ENCODE measurements around the gene OGFOD3. TPM values are rescaled to one million over a fixed set of nuclear protein-coding genes. Genes with fewer than 3 reads are reported as not detected.

OGFOD3 gene
- total RNA-seq, 1 donor from 2014 or later, result 29.1 TPM

GRCh38 chr17:82406131-82406671 is 12.2 kb downstream of the OGFOD3 start:
- Mint-ChIP-seq H3K4me3 (ENCODE audit: low read depth) (no peak overlapping the region), H3K9me3 (no peaks in the 10 kb centered on the region), H3K27me3 (ENCODE audit: low read depth) (no peaks in the 10 kb centered on the region), H3K4me1 (ENCODE audit: low read depth) (peaks cover 13% of the 10 kb centered on the region), H3K36me3 (ENCODE audit: low read depth) (peaks cover 29% of the 10 kb centered on the region), H3K27ac (no peak overlapping the region)
- DNase-seq (ENCODE audit: low spot score), result no peak
- intact Hi-C loops (cut with micrococcal nuclease), result no loop called here

- Mint-ChIP-seq H3K4me3 (ENCODE audit: low read depth) (no peak overlapping the region), H3K27ac (no peak overlapping the region), H3K4me1 (ENCODE audit: low read depth) (peaks cover 20% of the 10 kb centered on the region), H3K9me3 (no peaks in the 10 kb centered on the region), H3K27me3 (ENCODE audit: low read depth) (no peaks in the 10 kb centered on the region), H3K36me3 (ENCODE audit: low read depth) (peaks cover 32% of the 10 kb centered on the region)
- no peak for DNase-seq (ENCODE audit: low spot score)
- intact Hi-C loops (cut with micrococcal nuclease), result no loop called here
Observed at GRCh38 chr17:82405051-82405450, 13.3 kb downstream of the OGFOD3 start.

DNA sequence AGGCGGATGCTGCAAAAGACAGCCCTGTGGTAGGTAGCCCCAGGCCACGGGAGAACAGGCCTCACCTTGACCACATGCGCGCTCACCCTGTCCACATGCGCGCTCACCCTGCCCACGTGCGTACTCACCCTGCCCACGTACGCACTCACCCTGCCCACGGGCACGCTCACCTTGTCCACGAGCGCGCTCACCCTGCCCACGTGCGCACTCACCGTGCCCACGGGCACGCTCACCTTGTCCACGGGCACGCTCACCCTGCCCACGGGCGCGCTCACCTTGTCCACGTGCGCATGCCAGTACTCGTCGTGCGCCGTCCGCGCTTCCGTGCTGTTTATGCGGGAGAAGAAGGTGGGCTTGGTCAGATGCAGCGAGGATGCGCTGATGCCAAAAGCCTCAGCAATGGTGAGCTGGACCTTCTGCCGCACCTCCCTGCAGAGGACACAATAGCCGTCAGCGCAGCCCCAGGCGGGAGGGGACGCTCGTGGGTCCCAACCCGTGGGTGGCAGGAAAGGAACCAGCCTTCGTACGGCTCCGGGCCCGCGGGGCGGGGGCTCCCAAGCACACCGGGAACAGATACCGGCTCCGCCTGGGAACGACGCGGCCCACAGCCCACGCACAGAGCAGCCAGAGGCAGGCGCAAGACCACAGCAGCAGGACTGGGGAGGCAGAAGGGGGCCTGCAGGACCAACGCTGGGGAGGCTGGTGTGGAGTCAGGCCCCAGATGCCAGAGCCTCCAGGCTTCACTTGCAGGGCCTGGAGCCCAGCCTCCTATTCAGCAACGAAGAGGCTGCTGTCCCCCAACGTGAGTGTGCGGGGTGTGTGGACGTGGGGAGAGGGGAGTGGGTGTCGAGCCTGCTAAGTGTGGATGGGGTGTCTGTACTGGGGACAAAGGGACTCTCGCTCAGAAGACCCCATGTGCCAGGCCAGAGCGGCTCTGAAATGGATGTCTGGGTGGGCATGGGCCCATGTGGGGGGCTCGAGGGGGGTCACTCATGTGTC is 14.4 kb downstream of the OGFOD3 start:
- H3K4me3 Mint-ChIP-seq (ENCODE audit: low read depth), result no peak overlapping the region
- peaks cover 32% of the 10 kb centered on the region for H3K36me3 Mint-ChIP-seq (ENCODE audit: low read depth)
- H3K27ac Mint-ChIP-seq, result no peak overlapping the region
- no peaks in the 10 kb centered on the region for H3K9me3 Mint-ChIP-seq
- no peaks in the 10 kb centered on the region for H3K27me3 Mint-ChIP-seq (ENCODE audit: low read depth)
- H3K4me1 Mint-ChIP-seq (ENCODE audit: low read depth), result peaks cover 21% of the 10 kb centered on the region
- intact Hi-C loops (cut with micrococcal nuclease), result no loop called here
- DNase-seq (ENCODE audit: low spot score), result no peak

- H3K4me3 Mint-ChIP-seq (ENCODE audit: low read depth), result no peak overlapping the region
- no peaks in the 10 kb centered on the region for H3K9me3 Mint-ChIP-seq
- no peaks in the 10 kb centered on the region for H3K27me3 Mint-ChIP-seq (ENCODE audit: low read depth)
- peaks cover 19% of the 10 kb centered on the region for H3K4me1 Mint-ChIP-seq (ENCODE audit: low read depth)
- H3K36me3 Mint-ChIP-seq (ENCODE audit: low read depth), result peaks cover 32% of the 10 kb centered on the region
- intact Hi-C loops (cut with micrococcal nuclease), result no loop called here
- no peak for DNase-seq (ENCODE audit: low spot score)
- no peak overlapping the region for H3K27ac Mint-ChIP-seq
Observed at GRCh38 chr17:82402865-82403264, 15.5 kb downstream of the OGFOD3 start.

GRCh38 chr17:82400830-82401229 is 17.6 kb downstream of the OGFOD3 start:
- peaks cover 12% of the 10 kb centered on the region for H3K4me1 Mint-ChIP-seq (ENCODE audit: low read depth)
- intact Hi-C loops (cut with micrococcal nuclease), result no loop called here
- H3K27me3 Mint-ChIP-seq (ENCODE audit: low read depth), result no peaks in the 10 kb centered on the region
- H3K27ac Mint-ChIP-seq, result peak overlapping the region; percentile 9
- peaks cover 23% of the 10 kb centered on the region for H3K36me3 Mint-ChIP-seq (ENCODE audit: low read depth)
- no peaks in the 10 kb centered on the region for H3K9me3 Mint-ChIP-seq
- H3K4me3 Mint-ChIP-seq (ENCODE audit: low read depth), result peak overlapping the region; percentile 63
- DNase-seq (ENCODE audit: low spot score), result peak; percentile 49

DNA sequence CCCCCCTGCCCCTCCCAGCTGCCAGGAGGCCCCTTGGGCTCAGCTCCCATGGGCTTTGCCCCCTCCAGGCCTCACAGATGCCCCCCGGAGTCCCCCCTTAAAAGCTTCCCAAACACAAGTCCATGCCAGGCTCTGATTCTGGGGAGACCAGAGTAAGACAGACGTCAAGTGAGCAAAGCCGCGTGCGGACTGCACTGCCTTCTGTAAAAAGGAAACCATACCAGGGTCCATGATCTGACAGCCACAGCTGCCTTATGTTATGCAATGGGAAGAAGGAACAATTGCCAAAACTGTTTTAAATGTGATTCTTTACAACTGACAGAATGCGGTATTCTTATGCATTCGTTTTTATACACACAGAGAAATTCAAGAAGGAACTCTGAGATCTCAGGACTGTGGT is 18.2 kb downstream of the OGFOD3 start:
- Mint-ChIP-seq H3K9me3 (no peaks in the 10 kb centered on the region), H3K4me1 (ENCODE audit: low read depth) (peaks cover 12% of the 10 kb centered on the region), H3K36me3 (ENCODE audit: low read depth) (peaks cover 21% of the 10 kb centered on the region), H3K27ac (no peak overlapping the region), H3K27me3 (ENCODE audit: low read depth) (no peaks in the 10 kb centered on the region), H3K4me3 (ENCODE audit: low read depth) (no peak overlapping the region)
- DNase-seq (ENCODE audit: low spot score), result no peak
- intact Hi-C loops (cut with micrococcal nuclease), result no loop called here

DNA sequence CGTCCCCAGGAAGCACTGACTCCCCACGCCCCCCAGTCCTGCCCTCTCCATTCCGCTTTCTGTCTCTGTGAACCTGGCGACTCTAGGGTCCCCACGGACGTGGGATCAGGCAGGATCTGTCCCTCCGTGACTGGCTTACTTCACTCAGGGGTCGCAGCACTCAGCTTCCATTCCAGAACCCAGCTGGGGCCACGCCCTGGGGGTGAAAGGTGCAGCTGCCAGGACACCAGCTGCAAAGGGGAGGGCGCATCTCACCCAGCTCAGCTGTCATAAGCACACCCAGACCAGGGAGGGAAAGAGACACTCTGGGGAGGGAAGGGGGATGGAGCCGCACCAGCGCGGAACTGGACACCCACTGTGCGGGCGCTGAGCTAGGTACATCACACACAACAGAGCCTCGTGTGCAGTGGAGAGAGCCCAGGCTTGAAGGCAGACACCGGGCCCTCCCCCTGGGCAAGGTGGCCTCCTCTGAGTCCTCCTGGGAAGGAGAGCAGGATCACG is 18.7 kb downstream of the OGFOD3 start:
- Mint-ChIP-seq H3K27ac (no peak overlapping the region), H3K4me3 (ENCODE audit: low read depth) (no peak overlapping the region), H3K4me1 (ENCODE audit: low read depth) (peaks cover 12% of the 10 kb centered on the region), H3K27me3 (ENCODE audit: low read depth) (no peaks in the 10 kb centered on the region), H3K9me3 (no peaks in the 10 kb centered on the region), H3K36me3 (ENCODE audit: low read depth) (peaks cover 20% of the 10 kb centered on the region)
- DNase-seq (ENCODE audit: low spot score), result no peak
- intact Hi-C loops (cut with micrococcal nuclease), result no loop called here

- intact Hi-C loops (cut with micrococcal nuclease), result no loop called here
- Mint-ChIP-seq H3K36me3 (ENCODE audit: low read depth) (peaks cover 20% of the 10 kb centered on the region), H3K9me3 (no peaks in the 10 kb centered on the region), H3K4me1 (ENCODE audit: low read depth) (peaks cover 12% of the 10 kb centered on the region), H3K4me3 (ENCODE audit: low read depth) (no peak overlapping the region), H3K27ac (no peak overlapping the region), H3K27me3 (ENCODE audit: low read depth) (no peaks in the 10 kb centered on the region)
- no peak for DNase-seq (ENCODE audit: low spot score)
Observed at GRCh38 chr17:82399041-82399441, 19.3 kb downstream of the OGFOD3 start.

GRCh38 chr17:82397449-82398335 is 20.7 kb downstream of the OGFOD3 start:
- H3K27ac Mint-ChIP-seq, result no peak overlapping the region
- H3K9me3 Mint-ChIP-seq, result no peaks in the 10 kb centered on the region
- peaks cover 10% of the 10 kb centered on the region for H3K36me3 Mint-ChIP-seq (ENCODE audit: low read depth)
- peaks cover 10% of the 10 kb centered on the region for H3K4me1 Mint-ChIP-seq (ENCODE audit: low read depth)
- H3K4me3 Mint-ChIP-seq (ENCODE audit: low read depth), result no peak overlapping the region
- intact Hi-C loops (cut with micrococcal nuclease), result no loop called here
- H3K27me3 Mint-ChIP-seq (ENCODE audit: low read depth), result no peaks in the 10 kb centered on the region
- no peak for DNase-seq (ENCODE audit: low spot score)

- Mint-ChIP-seq H3K27ac (no peak overlapping the region), H3K9me3 (no peaks in the 10 kb centered on the region), H3K27me3 (ENCODE audit: low read depth) (no peaks in the 10 kb centered on the region), H3K4me1 (ENCODE audit: low read depth) (peaks cover 9% of the 10 kb centered on the region), H3K4me3 (ENCODE audit: low read depth) (no peak overlapping the region), H3K36me3 (ENCODE audit: low read depth) (peaks cover 6% of the 10 kb centered on the region)
- intact Hi-C loops (cut with micrococcal nuclease), result no loop called here
- DNase-seq (ENCODE audit: low spot score), result no peak
Observed at GRCh38 chr17:82396601-82397435, 21.6 kb downstream of the OGFOD3 start.

DNA sequence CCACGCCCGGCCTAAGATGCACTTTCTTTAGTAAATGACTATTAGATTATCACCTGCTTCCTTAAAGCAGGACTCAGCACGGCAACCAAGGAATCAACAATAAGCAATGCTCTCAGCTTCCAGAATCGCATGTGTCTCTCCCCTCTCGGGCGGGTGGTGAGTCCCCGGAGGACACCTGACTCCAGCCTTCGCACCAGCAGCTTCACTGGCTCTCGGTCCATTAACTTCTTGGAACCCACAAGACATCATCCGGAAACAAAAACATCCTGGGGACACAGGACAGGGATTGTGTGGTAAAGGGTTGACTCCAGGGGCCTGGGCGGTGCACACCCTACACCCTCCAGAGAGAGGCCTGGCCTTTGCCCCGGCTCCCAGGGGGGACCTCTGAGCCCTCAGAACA is 24.1 kb downstream of the OGFOD3 start:
- intact Hi-C loops (cut with micrococcal nuclease), result no loop called here
- Mint-ChIP-seq H3K9me3 (no peaks in the 10 kb centered on the region), H3K4me1 (ENCODE audit: low read depth) (no peaks in the 10 kb centered on the region)

GRCh38 chr17:82392941-82393340 is 25.4 kb downstream of the OGFOD3 start:
- intact Hi-C loops (cut with micrococcal nuclease), result no loop called here

More for the DNA sequence above, 24.1 kb downstream of the OGFOD3 start:
- H3K27me3 Mint-ChIP-seq (ENCODE audit: low read depth), result no peaks in the 10 kb centered on the region
- H3K36me3 Mint-ChIP-seq (ENCODE audit: low read depth), result no peaks in the 10 kb centered on the region
- no peak for DNase-seq (ENCODE audit: low spot score)
- H3K27ac Mint-ChIP-seq, result no peak overlapping the region
- H3K4me3 Mint-ChIP-seq (ENCODE audit: low read depth), result no peak overlapping the region

More at GRCh38 chr17:82392941-82393340, 25.4 kb downstream of the OGFOD3 start:
- Mint-ChIP-seq H3K4me1 (ENCODE audit: low read depth) (no peaks in the 10 kb centered on the region), H3K36me3 (ENCODE audit: low read depth) (no peaks in the 10 kb centered on the region), H3K4me3 (ENCODE audit: low read depth) (no peak overlapping the region), H3K27ac (no peak overlapping the region), H3K9me3 (no peaks in the 10 kb centered on the region), H3K27me3 (ENCODE audit: low read depth) (no peaks in the 10 kb centered on the region)
- DNase-seq (ENCODE audit: low spot score), result no peak
